Prostate gland (tissue), 2 donors: ENCODE results near the gene MR1. TPM values are rescaled to one million over a fixed set of nuclear protein-coding genes. Genes with fewer than 3 reads are reported as not detected.

Experiments
- DNase-seq: peaks from one replicate; pipeline ENCODE4 v3.0.0-alpha.2; 2019; ENCODE audit warnings: low spot score
- H3K27ac ChIP-seq, 2 donors: fragments of 200-600 bp; sonication (generic); 2 replicates each; pipeline ENCODE4 v1.5.1; 2017 to 2019
- H3K27me3 ChIP-seq: fragments of 200-600 bp; sonication (generic); replicated peaks from 2 replicates; pipeline ENCODE4 v1.5.1; 2019; ENCODE audit not compliant: insufficient read depth
- H3K36me3 ChIP-seq, 2 donors: fragments of 200-600 bp; sonication (generic); 1 replicate in 1 of 2; 2 replicates in 1 of 2; pipeline versions ENCODE4 v1.5.1 to v1.8.1; 2017 to 2019
- H3K4me1 ChIP-seq: fragments of 200-600 bp; sonication (generic); replicated peaks from 2 replicates; pipeline ENCODE4 v1.5.1; 2019
- H3K4me3 ChIP-seq, 2 donors: fragments of 200-600 bp; sonication (generic); 2 replicates each; pipeline ENCODE4 v1.5.1; 2017 to 2019
- H3K9me3 ChIP-seq: fragments of 200-600 bp; sonication (generic); 2 replicates; pipeline ENCODE4 v1.5.1; 2017
- CTCF ChIP-seq, 4 experiments: fragments of 200-600 bp in 2 of 4; fragments of 450-650 bp in 2 of 4; sonication (generic) in 2 of 4; IDR thresholded peaks; 1 replicate in 3 of 4; 2 replicates in 1 of 4; pipeline ENCODE4 v1.5.1; 2016 to 2019; ENCODE audit warnings: antibody characterized with exemption in 4 of 4, mild to moderate bottlenecking in 2 of 4, moderate library complexity in 2 of 4
- POLR2A ChIP-seq: fragments of 450-650 bp; IDR thresholded peaks from one replicate; pipeline ENCODE4 v1.6.1; 2016; ENCODE audit warnings: antibody characterized with exemption, mild to moderate bottlenecking
- POLR2AphosphoS5 ChIP-seq: sonication (generic); formaldehyde crosslinking; IDR thresholded peaks from one replicate; pipeline ENCODE4 v1.6.1; 2017; ENCODE audit warnings: antibody characterized with exemption
- WGBS: methylation state at CpG from one replicate; pipeline ENCODE4 v1.1.5; 2018; 5-methylcytosine and 5-hydroxymethylcytosine counted together
- intact Hi-C: fragments of 100-400 bp; cut with DNase I; formaldehyde crosslinking; loops from one replicate; pipeline ENCODE4 v1.14.2; 2022
- total RNA-seq, 2 donors: library from RNA; depleted of rRNA; stranded (reverse); fragments of >200 nt; gene quantifications; one replicate each; pipeline ENCODE4 v1.1.0, GENCODE V29; 2016

The MR1 gene
- total RNA-seq, 2 donors from 2014 or later = 14.3 to 17.5 TPM

- Histone ChIP-seq H3K4me1 (no peaks in the 10 kb centered on the region), H3K27ac (no peak overlapping the region), H3K36me3 (no peaks in the 10 kb centered on the region), H3K4me3 (no peak overlapping the region), H3K9me3 (no peaks in the 10 kb centered on the region), H3K27me3 (no peaks in the 10 kb centered on the region)
- intact Hi-C loops = no loop called here
- 49% methylated on average over 4 of the region's 4 CpGs for WGBS
- no peak for DNase-seq
- no peak for TF ChIP-seq POLR2AphosphoS5
- no peak for TF ChIP-seq CTCF (IDR thresholded peaks at IDR 0.05)
- no peak for TF ChIP-seq POLR2A
Observed at GRCh38 chr1:181084606-181084969, 50.8 kb downstream of the MR1 start.

- intact Hi-C loops = no loop called here
- no peak for TF ChIP-seq CTCF (IDR thresholded peaks at IDR 0.05)
- no peak for TF ChIP-seq POLR2A
- TF ChIP-seq POLR2AphosphoS5 = no peak
- H3K36me3 ChIP-seq = no peaks in the 10 kb centered on the region
- no peak for DNase-seq
- 89% methylated on average over 1 of the region's 1 CpG for WGBS
- no peaks in the 10 kb centered on the region for H3K27me3 ChIP-seq
- no peaks in the 10 kb centered on the region for H3K4me1 ChIP-seq
- no peak overlapping the region for H3K4me3 ChIP-seq
- no peak overlapping the region for H3K27ac ChIP-seq
- H3K9me3 ChIP-seq = no peaks in the 10 kb centered on the region
Observed at GRCh38 chr1:181086091-181086490, 52.3 kb downstream of the MR1 start.

GRCh38 chr1:181086926-181087325 is 53.1 kb downstream of the MR1 start:
- no peak for TF ChIP-seq POLR2AphosphoS5
- no peak for TF ChIP-seq CTCF (IDR thresholded peaks at IDR 0.05)
- TF ChIP-seq POLR2A = no peak
- no peak overlapping the region for H3K27ac ChIP-seq
- no peaks in the 10 kb centered on the region for H3K27me3 ChIP-seq
- intact Hi-C loops = no loop called here
- H3K4me3 ChIP-seq = no peak overlapping the region
- H3K9me3 ChIP-seq = no peaks in the 10 kb centered on the region
- WGBS = 78% methylated on average over 5 of the region's 5 CpGs
- H3K36me3 ChIP-seq = no peaks in the 10 kb centered on the region
- no peaks in the 10 kb centered on the region for H3K4me1 ChIP-seq
- DNase-seq = no peak

- DNase-seq = no peak
Observed at GRCh38 chr1:181087400-181087901, 53.7 kb downstream of the MR1 start.

More at GRCh38 chr1:181087400-181087901, 53.7 kb downstream of the MR1 start:
- Histone ChIP-seq H3K4me1 (no peaks in the 10 kb centered on the region), H3K36me3 (no peaks in the 10 kb centered on the region), H3K9me3 (no peaks in the 10 kb centered on the region), H3K27ac (no peak overlapping the region), H3K27me3 (no peaks in the 10 kb centered on the region), H3K4me3 (no peak overlapping the region)
- 75% methylated on average over 8 of the region's 8 CpGs for WGBS
- intact Hi-C loops = no loop called here
- TF ChIP-seq POLR2AphosphoS5 (no peak), CTCF (IDR thresholded peaks at IDR 0.05) (no peak), POLR2A (no peak)
